Hepatocyte (in vitro differentiated cells): ENCODE data around the gene LBHD1.

Experiments
- EZH2 ChIP-seq: fragments of 200-600 bp; sonication (generic); IDR thresholded peaks from 2 replicates; pipeline ENCODE4 v1.6.1; 2016; ENCODE audit warnings: antibody characterized with exemption, mild to moderate bottlenecking, borderline replicate concordance
- EZH2phosphoT487 ChIP-seq: fragments of 200-600 bp; sonication (generic); IDR thresholded peaks from one replicate; pipeline ENCODE4 v1.6.1; 2018; ENCODE audit warnings: antibody characterized with exemption, mild to moderate bottlenecking, low read depth, moderate library complexity; ENCODE audit not compliant: unreplicated experiment, severe bottlenecking
- TF ChIP-seq, protein P1 (sequence below): fragments of 200-600 bp; sonication (generic); IDR thresholded peaks from 2 replicates; pipeline ENCODE4 v1.5.1; 2016; ENCODE audit warnings: antibody characterized with exemption, mild to moderate bottlenecking; ENCODE audit not compliant: poor library complexity

DNA sequence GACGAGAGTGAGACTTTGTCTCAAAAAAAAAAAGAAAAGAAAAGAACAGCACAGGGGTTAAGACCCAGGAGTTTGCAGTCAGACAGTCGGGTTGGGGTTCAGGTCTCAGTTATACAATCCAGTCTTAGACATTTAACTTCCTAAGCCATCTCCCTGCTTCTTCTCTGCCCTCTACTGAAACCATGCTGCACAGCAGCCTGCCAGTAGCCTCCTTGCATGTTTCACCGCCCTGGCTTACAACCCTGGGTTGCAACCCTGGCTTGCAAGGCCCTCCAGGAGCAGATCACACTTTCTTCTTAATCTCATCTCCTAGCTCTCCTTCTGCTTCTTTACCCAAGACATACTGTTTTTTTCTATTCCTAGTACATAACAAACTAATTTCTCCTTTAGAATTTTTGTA is 44.4 kb downstream of the LBHD1 start:
- TF ChIP-seq, protein P1, sequence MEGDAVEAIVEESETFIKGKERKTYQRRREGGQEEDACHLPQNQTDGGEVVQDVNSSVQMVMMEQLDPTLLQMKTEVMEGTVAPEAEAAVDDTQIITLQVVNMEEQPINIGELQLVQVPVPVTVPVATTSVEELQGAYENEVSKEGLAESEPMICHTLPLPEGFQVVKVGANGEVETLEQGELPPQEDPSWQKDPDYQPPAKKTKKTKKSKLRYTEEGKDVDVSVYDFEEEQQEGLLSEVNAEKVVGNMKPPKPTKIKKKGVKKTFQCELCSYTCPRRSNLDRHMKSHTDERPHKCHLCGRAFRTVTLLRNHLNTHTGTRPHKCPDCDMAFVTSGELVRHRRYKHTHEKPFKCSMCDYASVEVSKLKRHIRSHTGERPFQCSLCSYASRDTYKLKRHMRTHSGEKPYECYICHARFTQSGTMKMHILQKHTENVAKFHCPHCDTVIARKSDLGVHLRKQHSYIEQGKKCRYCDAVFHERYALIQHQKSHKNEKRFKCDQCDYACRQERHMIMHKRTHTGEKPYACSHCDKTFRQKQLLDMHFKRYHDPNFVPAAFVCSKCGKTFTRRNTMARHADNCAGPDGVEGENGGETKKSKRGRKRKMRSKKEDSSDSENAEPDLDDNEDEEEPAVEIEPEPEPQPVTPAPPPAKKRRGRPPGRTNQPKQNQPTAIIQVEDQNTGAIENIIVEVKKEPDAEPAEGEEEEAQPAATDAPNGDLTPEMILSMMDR = no peak
- TF ChIP-seq EZH2 = no peak
- no peak for TF ChIP-seq EZH2phosphoT487
